Stimulated activated naive B cell treated with anti-CD40 and anti-IgM and Interleukin-4, amounts not matched to agents 10 μg/mL and 1 μg/mL and 100 μg/mL, for 72 hours (primary cell): ENCODE measurements around the gene OR10H4.
A peak's percentile ranks its signal among the peaks of the same experiment; 100 is the strongest.
"Not testable (repeated sequence)": the region's sequence is repeated elsewhere in the genome, so short reads cannot be mapped to it uniquely, and the experiment has no call there.

Source experiments
- ATAC-seq, 2 donors: fragments of 150-1000 bp; cut with Tn5 transposase; replicated peaks; 2 replicates each; pipeline ENCODE4 v1.10.0; 2021; ENCODE audit warnings: moderate library complexity in 1 of 2
- DNase-seq: peaks from one replicate; pipeline ENCODE4 v3.0.0; 2021
- H3K27ac Mint-ChIP-seq: one replicate; pipeline ENCODE4 v1.8.0; 2022; ENCODE audit warnings: mild to moderate bottlenecking, mixed read lengths
- H3K27me3 Mint-ChIP-seq, 2 donors: one replicate each; pipeline ENCODE4 v1.8.0; 2022; ENCODE audit warnings: mixed read lengths in 2 of 2
- H3K36me3 Mint-ChIP-seq, 2 donors: one replicate each; pipeline ENCODE4 v1.8.0; 2022; ENCODE audit warnings: mixed read lengths in 2 of 2, mild to moderate bottlenecking in 1 of 2
- H3K4me1 Mint-ChIP-seq, 2 donors: one replicate each; pipeline ENCODE4 v1.8.0; 2022; ENCODE audit warnings: mixed read lengths in 2 of 2, mild to moderate bottlenecking in 1 of 2
- H3K4me3 Mint-ChIP-seq, 2 donors: one replicate each; pipeline ENCODE4 v1.8.0; 2022; ENCODE audit warnings: mild to moderate bottlenecking in 2 of 2, mixed read lengths in 2 of 2, moderate library complexity in 1 of 2
- H3K9me3 Mint-ChIP-seq, 2 donors: one replicate each; pipeline ENCODE4 v1.8.0; 2022; ENCODE audit warnings: mixed read lengths in 2 of 2, mild to moderate bottlenecking in 1 of 2

OR10H4 gene

DNA sequence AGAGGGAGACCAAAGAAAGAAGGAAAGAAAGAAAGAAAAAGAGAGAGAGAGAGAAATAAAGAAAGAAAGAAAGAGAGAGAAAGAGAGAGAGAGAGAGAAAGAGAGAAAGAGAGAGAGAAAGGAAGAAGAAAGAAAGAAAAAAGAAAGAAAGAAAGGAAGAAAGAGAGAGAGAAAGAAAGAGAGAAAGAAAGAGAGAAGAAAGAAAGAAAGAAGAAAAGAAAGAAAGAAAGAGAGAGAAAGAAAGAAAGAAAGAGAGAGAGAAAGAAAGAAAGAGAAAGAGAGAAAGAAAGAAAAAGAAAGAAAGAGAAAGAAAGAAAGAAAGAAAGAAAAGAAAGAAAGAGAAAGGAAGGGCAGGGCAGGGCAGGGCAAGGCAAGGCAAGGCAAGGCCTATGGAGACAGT, 23.2 kb downstream of the OR10H4 start:
- H3K36me3 Mint-ChIP-seq, H3K4me1 Mint-ChIP-seq: not testable (repeated sequence)
- H3K27me3 Mint-ChIP-seq = peaks cover 32 to 46% of the 10 kb centered on the region in 2 donors

GRCh38 chr19:15974856-15975255, 26.0 kb downstream of the OR10H4 start:
- no peaks in the 10 kb centered on the region for H3K9me3 Mint-ChIP-seq
- H3K27me3 Mint-ChIP-seq = peaks cover 32 to 54% of the 10 kb centered on the region in 2 donors
- no peaks in the 10 kb centered on the region for H3K36me3 Mint-ChIP-seq
- no peak overlapping the region for H3K4me3 Mint-ChIP-seq
- ATAC-seq (no peak), DNase-seq (no peak)
- no peaks in the 10 kb centered on the region for H3K4me1 Mint-ChIP-seq
- H3K27ac Mint-ChIP-seq = no peak overlapping the region

More for the DNA sequence above, 23.2 kb downstream of the OR10H4 start:
- not testable (repeated sequence) for H3K27ac Mint-ChIP-seq, H3K4me3 Mint-ChIP-seq, ATAC-seq, H3K9me3 Mint-ChIP-seq, DNase-seq

- Mint-ChIP-seq H3K27me3 (peaks cover 26 to 56% of the 10 kb centered on the region in 2 donors), H3K36me3 (no peaks in the 10 kb centered on the region), H3K4me1 (no peaks in the 10 kb centered on the region), H3K27ac (no peak overlapping the region), H3K9me3 (peaks cover 0 to 3% of the 10 kb centered on the region in 2 donors), H3K4me3 (no peak overlapping the region)
- ATAC-seq (no peak), DNase-seq (no peak)
Observed at GRCh38 chr19:15976836-15977689, 28.3 kb downstream of the OR10H4 start.

GRCh38 chr19:15977690-15978089, 28.9 kb downstream of the OR10H4 start:
- ATAC-seq (no peak), DNase-seq (no peak)
- H3K27me3 Mint-ChIP-seq = peaks cover 21 to 51% of the 10 kb centered on the region in 2 donors
- H3K9me3 Mint-ChIP-seq = peaks cover 0 to 3% of the 10 kb centered on the region in 2 donors
- no peak overlapping the region for H3K4me3 Mint-ChIP-seq
- H3K4me1 Mint-ChIP-seq = no peaks in the 10 kb centered on the region
- H3K36me3 Mint-ChIP-seq = no peaks in the 10 kb centered on the region
- no peak overlapping the region for H3K27ac Mint-ChIP-seq

DNA sequence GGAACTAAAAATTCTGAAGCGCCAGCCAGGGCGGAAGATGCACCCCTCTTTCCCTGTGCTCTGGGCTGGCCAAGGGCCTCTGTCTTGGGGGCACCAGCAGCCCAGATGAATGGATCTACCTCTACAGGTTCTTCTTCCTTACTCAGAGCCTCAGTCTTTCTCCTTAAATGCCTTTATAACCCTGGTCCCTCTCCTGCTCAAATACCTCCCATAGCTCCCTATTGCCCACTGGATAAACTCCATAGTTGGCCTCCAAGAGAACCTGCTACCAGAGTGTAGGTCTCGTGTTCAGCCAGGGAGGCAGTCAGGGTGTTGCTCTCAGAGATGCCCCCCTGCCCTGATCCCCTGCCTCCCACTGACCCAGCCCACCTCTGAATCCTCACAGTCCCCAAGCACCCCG, 30.5 kb downstream of the OR10H4 start:
- Mint-ChIP-seq H3K27ac (no peak overlapping the region), H3K36me3 (no peaks in the 10 kb centered on the region), H3K4me1 (no peaks in the 10 kb centered on the region), H3K4me3 (no peak overlapping the region), H3K27me3 (peaks cover 21 to 43% of the 10 kb centered on the region in 2 donors), H3K9me3 (peaks cover 0 to 3% of the 10 kb centered on the region in 2 donors)
- ATAC-seq (no peak), DNase-seq (no peak)

DNA sequence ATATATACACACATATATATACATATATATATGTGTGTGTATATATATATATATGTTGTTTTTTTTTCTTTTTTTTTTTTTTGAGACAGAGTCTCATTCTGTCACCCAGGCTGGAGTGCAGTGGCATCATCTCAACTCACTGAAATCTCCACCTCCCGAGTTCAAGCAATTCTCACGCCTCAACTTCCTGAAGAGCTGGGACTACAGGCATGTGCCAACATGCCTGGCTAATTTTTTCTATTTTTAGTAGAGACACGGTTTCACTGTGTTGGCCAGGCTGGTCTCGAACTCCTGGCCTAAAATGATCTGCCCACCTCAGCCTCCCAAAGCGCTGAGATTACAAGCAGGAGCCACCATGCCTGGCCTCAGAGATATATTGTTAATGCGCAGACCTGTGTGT, 37.0 kb downstream of the OR10H4 start:
- H3K4me1 Mint-ChIP-seq, H3K27ac Mint-ChIP-seq, DNase-seq, ATAC-seq, H3K4me3 Mint-ChIP-seq, H3K9me3 Mint-ChIP-seq, H3K36me3 Mint-ChIP-seq: not testable (repeated sequence)
- H3K27me3 Mint-ChIP-seq = peaks cover 11 to 26% of the 10 kb centered on the region in 2 donors

DNA sequence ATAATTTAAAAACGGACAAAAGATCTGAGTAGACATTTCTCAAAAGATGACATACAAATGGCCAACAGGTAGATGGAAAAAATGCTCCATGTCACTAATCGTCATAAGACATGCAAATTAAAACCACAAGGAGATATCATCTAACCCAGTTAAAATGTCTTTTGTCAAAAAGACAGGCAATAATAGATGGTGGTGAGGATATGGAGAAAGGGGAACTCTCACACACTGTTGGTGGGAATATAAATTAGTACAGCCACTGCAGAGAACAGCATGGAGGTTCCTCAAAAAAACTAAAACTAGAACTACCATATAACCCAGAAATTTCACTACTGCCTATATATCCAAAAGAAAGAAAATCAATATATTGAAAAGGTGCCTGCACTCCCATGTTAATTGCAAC, 37.9 kb downstream of the OR10H4 start:
- Mint-ChIP-seq H3K4me3 (no peak overlapping the region), H3K36me3 (no peaks in the 10 kb centered on the region), H3K27ac (no peak overlapping the region), H3K27me3 (peaks cover 20 to 27% of the 10 kb centered on the region in 2 donors), H3K9me3 (peaks cover 7 to 9% of the 10 kb centered on the region in 2 donors), H3K4me1 (peaks cover 2 to 8% of the 10 kb centered on the region in 2 donors)
- ATAC-seq (peak in 1 of 2 donors; percentile 47), DNase-seq (no peak)

DNA sequence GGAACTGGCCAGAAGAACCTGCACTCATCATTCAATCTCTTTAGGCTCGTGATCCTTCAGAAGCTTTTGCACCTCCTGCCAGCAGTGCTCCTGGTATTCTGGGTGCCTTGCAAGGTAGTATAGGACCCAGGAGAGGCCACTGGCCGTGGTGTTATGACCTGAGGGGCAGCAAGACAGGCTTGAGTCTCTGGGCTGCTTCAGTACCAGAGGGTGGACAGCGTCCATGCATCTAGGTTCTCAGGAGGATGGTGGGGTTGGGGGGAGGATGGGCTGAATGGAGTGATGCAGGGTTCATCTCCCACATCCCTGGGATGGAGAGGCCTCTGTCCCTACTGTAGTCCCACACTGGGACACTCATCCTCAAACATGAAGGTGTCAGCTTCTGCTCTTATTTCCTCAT, 41.1 kb downstream of the OR10H4 start:
- DNase-seq (no peak), ATAC-seq (no peak)
- Mint-ChIP-seq H3K27ac (no peak overlapping the region), H3K9me3 (peaks cover 7 to 9% of the 10 kb centered on the region in 2 donors), H3K4me1 (peaks cover 2 to 5% of the 10 kb centered on the region in 2 donors), H3K4me3 (no peak overlapping the region), H3K36me3 (peaks cover 0 to under 1% of the 10 kb centered on the region in 2 donors), H3K27me3 (peaks cover 28 to 33% of the 10 kb centered on the region in 2 donors)

DNA sequence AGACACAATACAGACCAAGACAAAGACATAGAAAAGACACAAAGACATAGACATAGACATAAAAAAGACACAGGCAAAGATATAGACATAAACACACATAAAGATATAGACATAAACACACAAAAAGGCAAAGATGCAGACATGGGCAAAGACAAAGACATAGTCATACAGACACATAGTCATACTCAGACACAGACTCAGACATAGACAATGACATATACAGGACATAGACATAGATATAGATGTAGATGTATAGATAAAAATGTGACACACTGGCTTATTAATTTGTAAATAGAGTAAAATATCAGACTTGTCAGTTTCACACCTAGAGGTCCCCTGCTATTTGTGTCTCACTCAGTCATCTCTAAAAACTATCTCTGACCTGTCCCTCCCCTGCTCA, 42.8 kb downstream of the OR10H4 start:
- no peak for DNase-seq
- peaks cover 2 to 4% of the 10 kb centered on the region in 2 donors for H3K36me3 Mint-ChIP-seq
- peaks cover 32 to 33% of the 10 kb centered on the region in 2 donors for H3K27me3 Mint-ChIP-seq
- no peak for ATAC-seq
- no peak overlapping the region for H3K4me3 Mint-ChIP-seq
- peaks cover 14 to 15% of the 10 kb centered on the region in 2 donors for H3K9me3 Mint-ChIP-seq
- no peaks in the 10 kb centered on the region for H3K4me1 Mint-ChIP-seq
- H3K27ac Mint-ChIP-seq = no peak overlapping the region

GRCh38 chr19:15992014-15992413, 43.2 kb downstream of the OR10H4 start:
- H3K4me3 Mint-ChIP-seq = no peak overlapping the region
- peaks cover 3 to 4% of the 10 kb centered on the region in 2 donors for H3K36me3 Mint-ChIP-seq
- H3K9me3 Mint-ChIP-seq = peaks cover 14 to 17% of the 10 kb centered on the region in 2 donors
- H3K4me1 Mint-ChIP-seq = no peaks in the 10 kb centered on the region
- H3K27me3 Mint-ChIP-seq = peaks cover 32 to 33% of the 10 kb centered on the region in 2 donors
- ATAC-seq (no peak), DNase-seq (no peak)
- H3K27ac Mint-ChIP-seq = no peak overlapping the region

DNA sequence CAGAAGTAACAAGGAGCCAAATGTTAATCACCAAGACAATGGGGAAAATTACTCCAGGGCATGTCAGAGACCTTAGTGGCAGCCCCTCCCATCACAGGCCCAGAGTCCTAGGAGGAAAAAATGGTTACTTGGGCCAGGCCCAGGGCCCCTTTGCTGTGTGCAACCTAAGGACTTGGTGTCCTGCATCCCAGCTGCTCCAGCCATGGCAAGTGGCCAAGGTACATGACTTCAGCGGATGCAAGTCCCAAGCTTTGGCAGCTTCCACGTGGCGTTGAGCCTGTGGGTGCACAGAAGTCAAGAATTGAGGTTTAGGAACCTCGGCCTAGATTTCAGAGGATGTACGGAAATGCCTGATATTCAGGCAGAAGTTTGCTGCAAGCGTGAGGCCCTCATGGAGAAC, 46.7 kb downstream of the OR10H4 start:
- peaks cover 11 to 17% of the 10 kb centered on the region in 2 donors for H3K9me3 Mint-ChIP-seq
- DNase-seq (no peak), ATAC-seq (no peak)
- H3K4me1 Mint-ChIP-seq = peaks cover 0 to under 1% of the 10 kb centered on the region in 2 donors
- peaks cover 3 to 4% of the 10 kb centered on the region in 2 donors for H3K36me3 Mint-ChIP-seq
- H3K27ac Mint-ChIP-seq = no peak overlapping the region
- no peak overlapping the region for H3K4me3 Mint-ChIP-seq
- H3K27me3 Mint-ChIP-seq = peaks cover 18 to 21% of the 10 kb centered on the region in 2 donors

DNA sequence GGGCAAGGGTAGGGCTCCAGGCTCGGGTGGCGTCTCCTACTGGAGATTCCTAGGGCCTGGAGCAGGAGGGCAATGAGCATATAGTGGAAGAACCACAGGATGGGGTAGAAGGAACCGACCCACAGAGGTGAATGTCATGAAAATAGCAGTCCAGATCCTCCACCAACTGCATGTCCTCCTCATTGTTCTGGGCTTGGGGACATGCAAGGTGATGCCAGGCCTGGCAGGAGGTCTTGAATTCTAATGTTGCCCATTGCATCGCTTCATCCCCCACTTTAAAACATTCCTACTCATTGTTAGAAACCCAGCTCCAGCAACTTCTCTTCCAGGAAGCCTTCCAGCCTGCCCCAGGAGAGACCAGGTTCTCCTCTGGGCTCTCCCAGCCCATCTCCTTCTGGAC, 49.4 kb downstream of the OR10H4 start:
- H3K36me3 Mint-ChIP-seq = peaks cover 3 to 4% of the 10 kb centered on the region in 2 donors
- H3K4me3 Mint-ChIP-seq = no peak overlapping the region
- no peak for ATAC-seq
- no peak for DNase-seq
- H3K27ac Mint-ChIP-seq = no peak overlapping the region
- H3K9me3 Mint-ChIP-seq = peaks cover 5 to 10% of the 10 kb centered on the region in 2 donors
- peaks cover 0 to 4% of the 10 kb centered on the region in 2 donors for H3K27me3 Mint-ChIP-seq
- peaks cover 19 to 21% of the 10 kb centered on the region in 2 donors for H3K4me1 Mint-ChIP-seq
